Muscle layer of duodenum (tissue), 2 donors: ENCODE data around the gene ZNF215.

Experiments
- H3K27ac ChIP-seq: one replicate; pipeline ENCODE4 v1.7.0; 2013; ENCODE audit warnings: mild to moderate bottlenecking, low read length
- H3K27me3 ChIP-seq: one replicate; pipeline ENCODE4 v1.7.0; 2013; ENCODE audit warnings: low read depth, mild to moderate bottlenecking, control low read depth, low read length
- H3K36me3 ChIP-seq, 2 donors: one replicate each; pipeline ENCODE4 v1.7.0; 2013; ENCODE audit warnings: low read length in 2 of 2, control low read depth in 1 of 2, mild to moderate bottlenecking in 1 of 2; ENCODE audit not compliant: insufficient read depth in 2 of 2, control insufficient read depth in 1 of 2
- H3K4me1 ChIP-seq, 2 donors: one replicate each; pipeline ENCODE4 v1.7.0; 2013; ENCODE audit warnings: low read length in 2 of 2, mild to moderate bottlenecking in 2 of 2, control low read depth in 1 of 2, moderate library complexity in 1 of 2; ENCODE audit not compliant: insufficient read depth in 2 of 2, control insufficient read depth in 1 of 2
- H3K4me3 ChIP-seq, 2 donors: one replicate each; pipeline ENCODE4 v1.7.0; 2013; ENCODE audit warnings: low read length in 2 of 2, low read depth in 1 of 2, mild to moderate bottlenecking in 1 of 2
- H3K9me3 ChIP-seq, 2 donors: one replicate each; pipeline ENCODE4 v1.7.0; 2013; ENCODE audit warnings: low read length in 2 of 2, control low read depth in 1 of 2, mild to moderate bottlenecking in 1 of 2; ENCODE audit not compliant: control insufficient read depth in 1 of 2
- donor health status: healthy.

Gene ZNF215

DNA sequence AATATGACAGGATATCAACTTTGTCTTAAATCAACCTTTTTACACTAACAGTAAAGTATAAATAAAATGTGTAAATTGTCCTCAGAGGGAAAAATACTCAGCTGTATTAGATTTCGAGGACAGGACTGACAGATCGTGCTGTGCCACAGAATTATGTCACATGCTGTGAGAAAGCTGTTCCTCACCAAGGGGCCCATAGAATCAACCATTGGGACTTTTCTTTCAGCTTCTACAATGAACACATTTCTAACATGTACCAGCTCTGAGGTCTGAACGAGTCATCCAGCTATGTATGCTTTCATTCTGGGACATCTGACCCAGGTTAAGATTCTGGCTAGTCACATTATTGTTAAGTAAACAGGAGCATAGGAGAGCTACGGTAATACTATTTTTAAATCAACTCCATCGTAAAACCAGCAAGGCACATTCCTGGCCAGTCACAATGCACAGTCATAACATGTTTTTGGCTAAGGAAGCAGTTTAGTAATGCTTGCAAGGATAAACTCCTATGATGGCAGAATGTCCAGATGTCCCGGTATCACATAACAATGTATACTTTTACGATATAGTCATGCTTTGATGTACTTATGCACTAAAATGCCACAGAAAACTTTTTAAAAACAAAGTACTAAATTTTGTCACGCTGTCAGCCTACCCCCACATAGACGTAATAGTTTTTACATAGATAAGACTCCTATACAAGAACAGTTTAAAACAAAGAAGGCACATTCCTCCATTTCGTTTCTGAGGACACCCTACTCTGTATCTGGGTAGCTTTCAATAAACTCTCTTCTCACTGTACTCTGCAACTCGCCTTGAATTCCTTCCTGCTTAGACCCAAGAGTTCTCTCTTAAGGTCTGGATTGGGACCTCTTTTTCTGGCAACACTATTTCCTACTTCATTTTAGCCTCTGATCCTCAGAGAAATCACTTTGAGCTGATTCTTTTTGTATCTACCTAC lies 66.5 kb downstream of the ZNF215 start:
- Histone ChIP-seq H3K36me3 (no peaks in the 10 kb centered on the region), H3K27ac (no peak overlapping the region), H3K9me3 (no peaks in the 10 kb centered on the region), H3K4me1 (no peaks in the 10 kb centered on the region), H3K4me3 (no peak overlapping the region), H3K27me3 (no peaks in the 10 kb centered on the region)

DNA sequence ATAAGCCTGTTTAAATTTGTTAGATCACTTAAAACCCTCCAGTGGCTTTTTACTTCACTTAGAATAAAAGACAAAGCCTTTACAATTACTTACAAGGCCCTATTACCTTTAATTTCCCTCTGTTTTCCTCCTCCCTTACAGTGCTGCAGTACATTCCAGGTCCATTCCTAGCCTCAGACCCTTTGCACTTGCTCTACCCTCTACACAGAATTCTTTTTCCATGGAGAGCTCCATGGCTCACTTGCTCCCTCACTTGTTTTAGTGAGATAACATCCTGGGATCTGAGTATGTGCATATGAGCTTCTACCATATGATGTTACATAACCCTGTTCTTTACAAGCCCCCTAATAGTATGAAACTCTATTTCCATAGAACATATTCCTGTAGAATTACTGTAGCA lies 69.5 kb downstream of the ZNF215 start:
- no peaks in the 10 kb centered on the region for H3K4me1 ChIP-seq
- H3K27ac ChIP-seq, result no peak overlapping the region
- H3K4me3 ChIP-seq, result no peak overlapping the region
- H3K27me3 ChIP-seq, result no peaks in the 10 kb centered on the region
- H3K9me3 ChIP-seq, result no peaks in the 10 kb centered on the region
- H3K36me3 ChIP-seq, result peaks cover 0 to 10% of the 10 kb centered on the region in 2 donors

- Histone ChIP-seq H3K4me3 (no peak overlapping the region), H3K27me3 (no peaks in the 10 kb centered on the region), H3K27ac (no peak overlapping the region), H3K4me1 (no peaks in the 10 kb centered on the region), H3K36me3 (peaks cover 0 to 23% of the 10 kb centered on the region in 2 donors), H3K9me3 (no peaks in the 10 kb centered on the region)
Measured at GRCh38 chr11:7004482-7004881, 78.3 kb downstream of the ZNF215 start.
